Large intestine (tissue), 3 donors: Measurements from ENCODE around the gene OAS2. TPM values are rescaled to one million over a fixed set of nuclear protein-coding genes. Genes with fewer than 3 reads are reported as not detected.
"Not testable (repeated sequence)": the region's sequence is repeated elsewhere in the genome, so short reads cannot be mapped to it uniquely, and the experiment has no call there.

Source experiments
- DNase-seq, 2 donors: peaks; one replicate each; pipeline versions ENCODE4 v3.0.0 to v3.0.0-alpha.2; 2013
- H3K27ac ChIP-seq: one replicate; pipeline ENCODE4 v1.5.1; 2013; ENCODE audit warnings: low read length
- H3K27me3 ChIP-seq: 2 replicates; pipeline ENCODE4 v1.6.1; 2013; ENCODE audit warnings: low read length; ENCODE audit not compliant: control insufficient read depth, insufficient read depth
- H3K36me3 ChIP-seq: 2 replicates; pipeline ENCODE4 v1.6.1; 2013; ENCODE audit warnings: low read length; ENCODE audit not compliant: control insufficient read depth, insufficient read depth
- H3K4me1 ChIP-seq: one replicate; pipeline ENCODE4 v1.6.1; 2013; ENCODE audit warnings: low read length; ENCODE audit not compliant: control insufficient read depth, insufficient read depth
- H3K4me3 ChIP-seq: one replicate; pipeline ENCODE4 v1.5.1; 2013; ENCODE audit warnings: low read length
- H3K9me3 ChIP-seq: one replicate; pipeline ENCODE4 v1.6.1; 2013; ENCODE audit warnings: mild to moderate bottlenecking, low read depth, low read length, moderate library complexity; ENCODE audit not compliant: control insufficient read depth
- WGBS: methylation state at CpG from one replicate; pipeline ENCODE4 v1.1.5; 2013; ENCODE audit warnings: low lambda C conversion rate; ENCODE audit not compliant: insufficient coverage; 5-methylcytosine and 5-hydroxymethylcytosine counted together
- polyA plus RNA-seq: library from polyadenylated mRNA; unstranded; fragments of 120-200 nt; gene quantifications from one replicate; pipeline ENCODE4 v1.2.1, GENCODE V29; 2013

The OAS2 gene
- polyA plus RNA-seq, 1 donor: 2.9 TPM

DNA sequence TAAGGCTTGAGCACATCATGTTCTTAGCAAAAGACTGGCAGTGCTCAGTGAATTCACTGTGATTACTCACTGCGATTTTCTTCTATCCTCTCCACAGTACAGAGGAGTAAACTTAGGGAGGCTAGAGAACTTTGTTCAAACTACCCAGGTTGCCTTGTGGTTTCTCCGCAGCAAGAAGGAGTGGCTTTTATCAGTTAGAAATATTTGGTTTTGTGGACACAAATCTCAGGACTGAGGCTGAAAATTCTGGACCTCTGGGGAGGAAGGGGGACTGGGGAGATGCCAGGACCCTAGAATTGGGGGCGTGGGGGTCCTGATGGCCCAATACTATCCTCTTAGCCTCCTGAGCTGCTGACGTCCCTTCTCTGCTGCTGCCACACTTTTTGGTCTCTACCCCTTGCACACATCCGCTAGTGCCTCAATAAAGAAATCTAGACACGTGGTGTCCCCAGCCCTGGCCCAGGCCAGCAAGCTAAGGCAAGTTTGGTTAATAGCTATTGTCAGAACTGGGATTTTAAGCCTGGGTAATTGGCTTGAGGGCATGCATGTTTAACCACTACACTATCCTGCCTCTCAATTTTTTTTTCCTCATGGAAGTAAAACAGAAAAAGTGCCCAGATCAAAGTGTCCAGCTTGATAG lies 842 bp downstream of the OAS2 start:
- Histone ChIP-seq H3K9me3 (no peaks in the 10 kb centered on the region), H3K4me1 (no peaks in the 10 kb centered on the region), H3K4me3 (no peak overlapping the region), H3K27me3 (no peaks in the 10 kb centered on the region), H3K36me3 (no peaks in the 10 kb centered on the region), H3K27ac (no peak overlapping the region)
- no CpG with 5 or more reads among the region's 6 CpGs for WGBS
- no peak for DNase-seq

DNA sequence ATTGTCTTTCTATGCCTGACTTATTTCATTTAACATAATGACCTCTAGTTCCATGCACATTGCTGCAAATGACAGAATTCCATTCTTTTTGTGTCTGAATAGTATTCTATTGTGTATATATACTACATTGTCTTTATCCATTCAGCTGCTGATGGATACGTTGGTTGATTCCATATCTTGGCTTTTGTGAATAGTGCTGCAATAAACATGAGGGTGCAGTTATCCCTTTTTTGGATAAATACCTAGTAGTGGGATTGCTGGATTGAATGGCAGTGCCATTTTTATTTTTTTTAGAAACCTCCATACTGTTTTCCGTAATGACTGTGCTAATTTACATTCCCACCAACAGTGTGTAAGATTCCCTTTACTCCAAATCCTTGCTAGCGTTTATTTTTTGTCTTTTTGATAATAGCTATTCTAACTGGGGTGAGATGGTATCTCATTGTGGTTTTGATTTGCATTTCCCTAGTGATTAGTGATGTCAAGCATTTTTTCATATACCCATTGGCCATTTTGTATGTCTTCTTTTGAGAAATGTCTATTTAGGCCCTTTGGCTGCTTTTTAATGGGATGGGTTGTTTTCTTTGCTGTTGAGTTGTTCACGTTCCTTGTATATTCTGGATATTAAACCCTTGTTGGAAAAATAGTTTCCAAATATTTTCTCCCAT lies 2.3 kb downstream of the OAS2 start:
- Histone ChIP-seq H3K27me3 (no peaks in the 10 kb centered on the region), H3K4me1 (no peaks in the 10 kb centered on the region), H3K27ac (no peak overlapping the region), H3K4me3 (no peak overlapping the region), H3K9me3 (no peaks in the 10 kb centered on the region), H3K36me3 (no peaks in the 10 kb centered on the region)
- DNase-seq: no peak
- 100% methylated on average over 1 of the region's 4 CpGs for WGBS

DNA sequence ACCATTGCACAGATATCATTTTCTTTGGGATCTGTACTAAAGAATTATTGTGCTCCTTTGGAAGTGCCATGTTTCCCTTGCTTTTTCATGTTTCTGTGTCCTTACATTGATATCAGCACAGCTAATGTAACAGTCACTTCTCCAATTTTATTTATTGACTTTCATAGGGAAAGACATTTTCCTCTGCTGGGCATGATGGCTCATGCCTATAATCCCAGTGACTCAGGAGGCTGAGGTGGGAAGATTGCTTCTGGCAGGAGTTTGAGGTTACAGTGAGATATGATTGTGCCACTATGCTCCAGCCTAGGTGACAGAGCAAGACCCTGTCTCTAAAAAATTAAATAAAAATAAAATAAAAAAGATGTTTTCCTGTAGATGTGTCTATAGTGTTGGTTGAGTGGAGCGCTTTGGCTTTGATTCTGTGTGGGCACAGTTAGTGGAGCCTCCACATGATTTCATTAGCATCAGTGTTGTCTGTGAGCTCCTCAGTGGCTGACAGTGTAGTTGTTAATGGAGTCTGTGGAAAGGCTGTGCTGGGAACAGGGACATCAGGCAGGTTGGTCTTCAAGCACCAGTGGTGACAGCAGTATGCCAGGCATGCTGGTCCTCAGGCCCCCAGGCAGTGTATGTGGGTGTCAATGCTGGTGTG lies 7.4 kb downstream of the OAS2 start:
- Histone ChIP-seq H3K4me3 (no peak overlapping the region), H3K9me3 (no peaks in the 10 kb centered on the region), H3K27me3 (peaks cover 5% of the 10 kb centered on the region), H3K4me1 (no peaks in the 10 kb centered on the region), H3K27ac (no peak overlapping the region), H3K36me3 (no peaks in the 10 kb centered on the region)
- no peak for DNase-seq
- WGBS: no CpG with 5 or more reads among the region's 1 CpG

DNA sequence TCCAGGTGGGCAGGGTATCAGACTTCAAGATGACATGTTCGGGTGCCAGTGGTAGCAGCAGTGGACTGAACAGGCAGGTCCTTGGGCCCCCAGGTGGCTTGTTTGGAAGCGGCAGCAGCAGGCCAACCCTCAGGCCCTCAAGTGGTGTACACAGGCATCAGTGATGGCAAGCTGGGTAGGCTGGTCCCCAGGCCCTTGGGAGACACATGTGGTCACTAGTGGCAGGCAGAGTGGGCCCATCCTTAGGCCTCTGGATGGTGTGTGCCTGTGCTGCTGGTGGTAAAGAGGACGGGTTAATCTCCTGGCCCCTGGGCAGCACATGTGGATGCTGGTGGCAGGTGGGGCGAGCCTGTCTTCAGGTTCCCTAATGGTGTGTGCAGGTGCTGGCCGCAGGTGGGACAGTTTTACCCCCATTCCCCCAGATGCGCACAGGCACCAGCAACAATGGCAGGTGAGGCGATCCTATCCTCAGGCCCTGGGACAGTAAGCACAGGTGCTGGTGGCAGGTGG lies 8.0 kb downstream of the OAS2 start:
- no peaks in the 10 kb centered on the region for H3K9me3 ChIP-seq
- no peaks in the 10 kb centered on the region for H3K4me1 ChIP-seq
- no peak overlapping the region for H3K27ac ChIP-seq
- H3K27me3 ChIP-seq: peaks cover 5% of the 10 kb centered on the region
- no peak for DNase-seq
- H3K4me3 ChIP-seq: no peak overlapping the region
- WGBS: no CpG with 5 or more reads among the region's 7 CpGs
- H3K36me3 ChIP-seq: no peaks in the 10 kb centered on the region

DNA sequence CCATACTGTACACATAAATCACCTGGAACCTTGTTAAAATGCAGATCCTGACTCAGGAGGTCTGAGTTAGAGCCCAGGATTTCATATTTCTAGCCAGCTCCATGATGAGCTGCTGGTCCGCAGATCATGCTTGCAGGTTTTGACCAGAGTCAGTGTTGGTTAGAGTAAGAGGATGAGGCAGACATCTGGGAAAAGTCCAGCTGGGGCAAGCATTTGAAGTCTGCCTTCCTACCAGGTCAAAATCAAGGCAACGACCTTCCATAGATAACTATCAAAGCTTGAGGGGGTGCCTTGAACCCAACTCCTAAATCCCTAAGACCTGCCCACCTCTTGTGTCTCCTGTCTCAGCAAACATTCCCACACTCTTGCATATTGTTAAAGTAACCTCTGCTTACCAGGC lies 9.2 kb downstream of the OAS2 start:
- H3K9me3 ChIP-seq: no peaks in the 10 kb centered on the region
- peaks cover 5% of the 10 kb centered on the region for H3K27me3 ChIP-seq
- no CpG with 5 or more reads among the region's 2 CpGs for WGBS
- DNase-seq: no peak
- H3K36me3 ChIP-seq: no peaks in the 10 kb centered on the region
- H3K4me3 ChIP-seq: no peak overlapping the region
- H3K4me1 ChIP-seq: no peaks in the 10 kb centered on the region
- no peak overlapping the region for H3K27ac ChIP-seq

DNA sequence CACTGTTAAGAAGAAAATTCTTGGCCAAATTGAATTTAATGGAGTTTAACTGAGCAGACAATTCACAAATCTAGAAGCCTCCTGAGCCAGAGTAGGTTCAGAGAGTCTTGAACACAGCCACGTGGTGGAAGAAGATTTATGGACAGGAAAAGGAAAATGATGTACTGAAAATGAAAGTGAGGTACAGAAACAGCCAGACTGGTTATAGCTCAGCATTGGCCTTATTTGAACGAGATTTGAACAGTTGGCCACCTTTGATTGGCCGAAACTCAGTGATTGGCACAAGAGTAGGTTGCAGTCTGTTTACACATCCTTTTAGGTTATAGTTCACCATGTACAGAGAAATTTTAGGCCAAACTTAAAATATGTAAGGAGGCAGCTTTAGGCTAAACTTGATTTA lies 9.9 kb downstream of the OAS2 start:
- no peak for DNase-seq
- H3K4me1 ChIP-seq: no peaks in the 10 kb centered on the region
- no peaks in the 10 kb centered on the region for H3K9me3 ChIP-seq
- no peaks in the 10 kb centered on the region for H3K36me3 ChIP-seq
- WGBS: 50% methylated on average over 1 of the region's 3 CpGs
- H3K4me3 ChIP-seq: no peak overlapping the region
- no peak overlapping the region for H3K27ac ChIP-seq
- peaks cover 5% of the 10 kb centered on the region for H3K27me3 ChIP-seq

- DNase-seq, H3K27me3 ChIP-seq, H3K9me3 ChIP-seq, H3K4me1 ChIP-seq, H3K27ac ChIP-seq, H3K4me3 ChIP-seq, H3K36me3 ChIP-seq: not testable (repeated sequence)
- no CpG with 5 or more reads among the region's 3 CpGs for WGBS
These were observed 10.6 kb downstream of the OAS2 start for GRCh38 chr12:112988823-112989385.

GRCh38 chr12:112989806-112990205 lies 11.5 kb downstream of the OAS2 start:
- Histone ChIP-seq H3K27me3 (peaks cover 5% of the 10 kb centered on the region), H3K9me3 (no peaks in the 10 kb centered on the region), H3K4me1 (no peaks in the 10 kb centered on the region), H3K4me3 (no peak overlapping the region), H3K36me3 (no peaks in the 10 kb centered on the region), H3K27ac (no peak overlapping the region)
- no CpG with 5 or more reads among the region's 1 CpG for WGBS
- no peak for DNase-seq

DNA sequence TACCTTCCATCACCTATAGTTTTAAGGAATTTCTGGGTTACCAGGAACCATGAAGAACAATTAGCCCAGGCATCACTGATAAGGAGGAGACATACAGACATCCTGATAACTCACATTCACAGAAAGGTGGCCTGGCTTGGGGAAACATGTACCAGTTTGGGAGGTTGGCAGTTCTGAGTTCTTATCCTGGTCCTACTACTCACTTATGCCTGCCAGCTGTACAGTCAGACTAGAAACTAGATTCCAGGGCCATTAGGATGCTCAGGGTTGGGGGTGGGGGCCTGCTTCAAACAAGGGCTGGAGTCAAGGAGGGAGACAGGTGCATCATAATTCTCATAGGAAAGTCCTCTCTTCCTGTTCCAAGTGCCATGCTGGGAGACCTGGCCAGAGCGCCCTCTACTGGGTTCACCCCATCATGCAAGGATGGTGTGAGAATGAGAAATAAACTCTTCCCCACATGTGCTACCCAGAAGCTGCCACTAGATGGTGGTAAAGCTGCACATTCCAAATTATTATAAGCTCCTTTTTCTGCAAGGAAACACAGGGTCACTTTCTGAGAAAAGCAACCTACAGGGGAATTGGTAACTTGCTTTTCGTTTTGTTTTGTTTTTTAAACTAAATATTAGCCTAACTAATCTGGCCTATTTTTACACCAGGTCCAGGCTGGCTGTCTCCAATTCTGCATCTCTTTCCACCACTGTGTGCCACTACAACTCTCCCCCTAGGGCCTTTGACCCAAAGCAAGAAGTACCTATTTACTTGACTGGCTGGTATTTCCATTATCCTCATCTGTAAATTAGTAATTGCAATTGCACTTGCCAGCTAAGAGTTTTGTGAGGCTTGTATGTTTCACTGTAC lies 14.5 kb downstream of the OAS2 start:
- no peaks in the 10 kb centered on the region for H3K36me3 ChIP-seq
- no peaks in the 10 kb centered on the region for H3K4me1 ChIP-seq
- H3K27ac ChIP-seq: no peak overlapping the region
- no peaks in the 10 kb centered on the region for H3K9me3 ChIP-seq
- no peak overlapping the region for H3K4me3 ChIP-seq
- DNase-seq: peak in 1 of 2 donors; percentile 13
- no CpG with 5 or more reads among the region's 2 CpGs for WGBS
- peaks cover 5% of the 10 kb centered on the region for H3K27me3 ChIP-seq

GRCh38 chr12:112995008-112995407 lies 16.7 kb downstream of the OAS2 start:
- no peak overlapping the region for H3K4me3 ChIP-seq
- DNase-seq: no peak
- H3K36me3 ChIP-seq: no peaks in the 10 kb centered on the region
- no peaks in the 10 kb centered on the region for H3K9me3 ChIP-seq
- H3K27me3 ChIP-seq: no peaks in the 10 kb centered on the region
- 100% methylated on average over 3 of the region's 5 CpGs for WGBS
- no peak overlapping the region for H3K27ac ChIP-seq
- no peaks in the 10 kb centered on the region for H3K4me1 ChIP-seq
